GM23338 (cell line): ENCODE measurements around the gene FRMD4A. TPM values are rescaled to one million over a fixed set of nuclear protein-coding genes. Genes with fewer than 3 reads are reported as not detected.

Experiments
- ATAC-seq: fragments of 200-7000 bp; cut with Tn5 transposase; 3 replicates; pipeline ENCODE4 v1.9.1; 2020
- DNase-seq: peaks from one replicate; pipeline ENCODE4 v3.0.0-alpha.2; 2015; ENCODE audit warnings: low spot score
- H2AFZ ChIP-seq: fragments of 200-600 bp; sonication (generic); 2 replicates; pipeline ENCODE4 v1.8.0; 2016; ENCODE audit warnings: antibody characterized with exemption, mild to moderate bottlenecking, moderate library complexity
- H3F3A ChIP-seq: fragments of 200-600 bp; sonication (generic); replicated peaks from 2 replicates; pipeline ENCODE4 v1.8.0; 2017; ENCODE audit warnings: antibody characterized with exemption, mixed run types, low read depth
- H3K27ac ChIP-seq: fragments of 200-600 bp; sonication (generic); 2 replicates; pipeline ENCODE4 v1.6.1; 2016; ENCODE audit warnings: low read depth
- H3K27me3 ChIP-seq: fragments of 200-600 bp; sonication (generic); 2 replicates; pipeline ENCODE4 v1.8.0; 2016; ENCODE audit warnings: mild to moderate bottlenecking, mixed run types, moderate library complexity; ENCODE audit not compliant: insufficient read depth
- H3K36me3 ChIP-seq: fragments of 200-600 bp; sonication (generic); 2 replicates; pipeline ENCODE4 v1.8.0; 2016; ENCODE audit warnings: mild to moderate bottlenecking; ENCODE audit not compliant: insufficient read depth
- H3K4me1 ChIP-seq: fragments of 200-600 bp; sonication (generic); 2 replicates; pipeline ENCODE4 v1.8.0; 2016; ENCODE audit warnings: mild to moderate bottlenecking, moderate library complexity; ENCODE audit not compliant: insufficient read depth
- H3K4me2 ChIP-seq: fragments of 200-600 bp; sonication (generic); 2 replicates; pipeline ENCODE4 v1.7.1; 2017; ENCODE audit warnings: mixed run types
- H3K4me3 ChIP-seq: fragments of 200-600 bp; sonication (generic); 2 replicates; pipeline ENCODE4 v1.6.1; 2016; ENCODE audit warnings: mixed run types
- H3K79me2 ChIP-seq: fragments of 200-600 bp; sonication (generic); replicated peaks from 2 replicates; pipeline ENCODE4 v1.8.0; 2017; ENCODE audit warnings: mild to moderate bottlenecking; ENCODE audit not compliant: insufficient read depth
- H3K9me2 ChIP-seq: fragments of 200-600 bp; sonication (generic); 2 replicates; pipeline ENCODE4 v1.8.0; 2017; ENCODE audit not compliant: insufficient read depth
- H4K20me1 ChIP-seq: fragments of 200-600 bp; sonication (generic); replicated peaks from 2 replicates; pipeline ENCODE4 v1.8.0; 2017; ENCODE audit warnings: mild to moderate bottlenecking; ENCODE audit not compliant: insufficient read depth
- H3K27ac Mint-ChIP-seq: 2 replicates; pipeline ENCODE4 v1.8.0; 2020; ENCODE audit warnings: inconsistent platforms, mild to moderate bottlenecking, moderate library complexity, mixed read lengths
- H3K27me3 Mint-ChIP-seq: 3 replicates; pipeline ENCODE4 v1.8.0; 2022; ENCODE audit warnings: low read depth, mild to moderate bottlenecking, moderate library complexity, mixed read lengths, inconsistent platforms; ENCODE audit not compliant: insufficient read depth, poor library complexity
- H3K36me3 Mint-ChIP-seq: 3 replicates; pipeline ENCODE4 v1.8.0; 2021; ENCODE audit warnings: low read depth, mild to moderate bottlenecking, inconsistent platforms, moderate library complexity, mixed read lengths
- H3K4me1 Mint-ChIP-seq: 3 replicates; pipeline ENCODE4 v1.8.0; 2020; ENCODE audit warnings: mild to moderate bottlenecking, inconsistent platforms, mixed read lengths
- H3K4me3 Mint-ChIP-seq: 3 replicates; pipeline ENCODE4 v1.8.0; 2021; ENCODE audit warnings: moderate library complexity, mild to moderate bottlenecking, inconsistent platforms, mixed read lengths
- H3K9me3 Mint-ChIP-seq: 3 replicates; pipeline ENCODE4 v1.8.0; 2020; ENCODE audit warnings: moderate library complexity, mild to moderate bottlenecking, inconsistent platforms, mixed read lengths
- CREB1 ChIP-seq: fragments of 250-450 bp; sonication (Bioruptor Pico); IDR thresholded peaks from 2 replicates; pipeline ENCODE4 v1.5.0; 2020; ENCODE audit warnings: low read depth, mild to moderate bottlenecking, moderate library complexity
- CTCF ChIP-seq, 2 experiments: fragments of 200-600 bp in 1 of 2; sonication (generic) in 1 of 2; conservative IDR thresholded peaks; 2 replicates each; pipeline versions ENCODE4 v1.5.1 to v1.6.1; 2016 to 2017; ENCODE audit warnings: antibody characterized with exemption in 2 of 2, low read depth in 2 of 2, mild to moderate bottlenecking in 2 of 2, moderate library complexity in 1 of 2
- EZH2 ChIP-seq: fragments of 200-600 bp; sonication (generic); IDR thresholded peaks from one replicate; pipeline ENCODE4 v1.8.0; 2017; ENCODE audit warnings: antibody characterized with exemption, mild to moderate bottlenecking, low read depth; ENCODE audit not compliant: unreplicated experiment
- EZH2phosphoT487 ChIP-seq: fragments of 200-600 bp; sonication (generic); IDR thresholded peaks from one replicate; pipeline ENCODE4 v1.8.1; 2018; ENCODE audit warnings: antibody characterized with exemption; ENCODE audit not compliant: unreplicated experiment
- JUNB ChIP-seq: IDR thresholded peaks from one replicate; pipeline ENCODE4 v1.6.1; 2016; ENCODE audit warnings: antibody characterized with exemption; ENCODE audit not compliant: unreplicated experiment
- NANOG ChIP-seq: IDR thresholded peaks from 2 replicates; pipeline ENCODE4 v1.6.1; 2016; ENCODE audit warnings: antibody characterized with exemption, borderline replicate concordance
- REST ChIP-seq: IDR thresholded peaks from one replicate; pipeline ENCODE4 v1.6.1; 2018; ENCODE audit warnings: antibody characterized with exemption; ENCODE audit not compliant: unreplicated experiment
- ZNF114 ChIP-seq: fragments of 250-450 bp; sonication (Bioruptor Pico); IDR thresholded peaks from 2 replicates; pipeline ENCODE4 v1.5.0; 2020; ENCODE audit warnings: mild to moderate bottlenecking, moderate library complexity
- polyA plus RNA-seq: library from polyadenylated mRNA; unstranded; fragments of >200 nt; fragmentation: Nextera tagmentation; extraction: Ambion mirVana; gene quantifications from 2 replicates; pipeline ENCODE4 v1.2.1, GENCODE V29; 2016
- total RNA-seq: library from RNA; depleted of rRNA; stranded (reverse); fragments of >200 nt; shearing (Covaris generic); gene quantifications from 2 replicates; pipeline ENCODE4 v1.2.3, GENCODE V29; 2014
- TF ChIP-seq, protein P1 (sequence below): fragments of 250-450 bp; sonication (Bioruptor Pico); IDR thresholded peaks from 2 replicates; pipeline ENCODE4 v1.5.0; 2020; ENCODE audit warnings: mild to moderate bottlenecking, moderate library complexity
- TF ChIP-seq, protein P2 (sequence below): IDR thresholded peaks from 2 replicates; pipeline ENCODE4 v1.6.1; 2016; ENCODE audit warnings: antibody characterized with exemption

FRMD4A gene
- total and polyA plus RNA-seq, 2 experiments from 2014 or later = 14.0 to 20.1 TPM

GRCh38 chr10:13953371-13953770 is 377.4 kb downstream of the FRMD4A start:
- DNase-seq = no peak
- peaks cover 14% of the 10 kb centered on the region for H3K4me1 Mint-ChIP-seq

More at GRCh38 chr10:13953371-13953770, 377.4 kb downstream of the FRMD4A start:
- H3K27ac ChIP-seq = no peak overlapping the region
- H3K9me2 ChIP-seq = 0 out of 2 replicates have a peak, but pooled peaks cover 5% of the 10 kb centered on the region
- no peak overlapping the region for H3K4me3 ChIP-seq
- no peaks in the 10 kb centered on the region for H3K27me3 ChIP-seq
- no peak overlapping the region for H3K27ac Mint-ChIP-seq
- H3K79me2 ChIP-seq = no peaks in the 10 kb centered on the region
- H3K4me3 Mint-ChIP-seq = no peak overlapping the region
- H3K36me3 ChIP-seq = no peaks in the 10 kb centered on the region
- ATAC-seq = no peak
- no peak overlapping the region for H2AFZ ChIP-seq
- H3K27me3 Mint-ChIP-seq = no peaks in the 10 kb centered on the region
- no peaks in the 10 kb centered on the region for H4K20me1 ChIP-seq
- H3K36me3 Mint-ChIP-seq = peaks cover 4% of the 10 kb centered on the region; the same call in 1 of the 3 replicates
- TF ChIP-seq CTCF (conservative IDR thresholded peaks at IDR 0.05; ENCODE audit: low read depth in 2 of 2) = no peak
- TF ChIP-seq REST = no peak
- TF ChIP-seq EZH2 = no peak
- TF ChIP-seq, protein P1, sequence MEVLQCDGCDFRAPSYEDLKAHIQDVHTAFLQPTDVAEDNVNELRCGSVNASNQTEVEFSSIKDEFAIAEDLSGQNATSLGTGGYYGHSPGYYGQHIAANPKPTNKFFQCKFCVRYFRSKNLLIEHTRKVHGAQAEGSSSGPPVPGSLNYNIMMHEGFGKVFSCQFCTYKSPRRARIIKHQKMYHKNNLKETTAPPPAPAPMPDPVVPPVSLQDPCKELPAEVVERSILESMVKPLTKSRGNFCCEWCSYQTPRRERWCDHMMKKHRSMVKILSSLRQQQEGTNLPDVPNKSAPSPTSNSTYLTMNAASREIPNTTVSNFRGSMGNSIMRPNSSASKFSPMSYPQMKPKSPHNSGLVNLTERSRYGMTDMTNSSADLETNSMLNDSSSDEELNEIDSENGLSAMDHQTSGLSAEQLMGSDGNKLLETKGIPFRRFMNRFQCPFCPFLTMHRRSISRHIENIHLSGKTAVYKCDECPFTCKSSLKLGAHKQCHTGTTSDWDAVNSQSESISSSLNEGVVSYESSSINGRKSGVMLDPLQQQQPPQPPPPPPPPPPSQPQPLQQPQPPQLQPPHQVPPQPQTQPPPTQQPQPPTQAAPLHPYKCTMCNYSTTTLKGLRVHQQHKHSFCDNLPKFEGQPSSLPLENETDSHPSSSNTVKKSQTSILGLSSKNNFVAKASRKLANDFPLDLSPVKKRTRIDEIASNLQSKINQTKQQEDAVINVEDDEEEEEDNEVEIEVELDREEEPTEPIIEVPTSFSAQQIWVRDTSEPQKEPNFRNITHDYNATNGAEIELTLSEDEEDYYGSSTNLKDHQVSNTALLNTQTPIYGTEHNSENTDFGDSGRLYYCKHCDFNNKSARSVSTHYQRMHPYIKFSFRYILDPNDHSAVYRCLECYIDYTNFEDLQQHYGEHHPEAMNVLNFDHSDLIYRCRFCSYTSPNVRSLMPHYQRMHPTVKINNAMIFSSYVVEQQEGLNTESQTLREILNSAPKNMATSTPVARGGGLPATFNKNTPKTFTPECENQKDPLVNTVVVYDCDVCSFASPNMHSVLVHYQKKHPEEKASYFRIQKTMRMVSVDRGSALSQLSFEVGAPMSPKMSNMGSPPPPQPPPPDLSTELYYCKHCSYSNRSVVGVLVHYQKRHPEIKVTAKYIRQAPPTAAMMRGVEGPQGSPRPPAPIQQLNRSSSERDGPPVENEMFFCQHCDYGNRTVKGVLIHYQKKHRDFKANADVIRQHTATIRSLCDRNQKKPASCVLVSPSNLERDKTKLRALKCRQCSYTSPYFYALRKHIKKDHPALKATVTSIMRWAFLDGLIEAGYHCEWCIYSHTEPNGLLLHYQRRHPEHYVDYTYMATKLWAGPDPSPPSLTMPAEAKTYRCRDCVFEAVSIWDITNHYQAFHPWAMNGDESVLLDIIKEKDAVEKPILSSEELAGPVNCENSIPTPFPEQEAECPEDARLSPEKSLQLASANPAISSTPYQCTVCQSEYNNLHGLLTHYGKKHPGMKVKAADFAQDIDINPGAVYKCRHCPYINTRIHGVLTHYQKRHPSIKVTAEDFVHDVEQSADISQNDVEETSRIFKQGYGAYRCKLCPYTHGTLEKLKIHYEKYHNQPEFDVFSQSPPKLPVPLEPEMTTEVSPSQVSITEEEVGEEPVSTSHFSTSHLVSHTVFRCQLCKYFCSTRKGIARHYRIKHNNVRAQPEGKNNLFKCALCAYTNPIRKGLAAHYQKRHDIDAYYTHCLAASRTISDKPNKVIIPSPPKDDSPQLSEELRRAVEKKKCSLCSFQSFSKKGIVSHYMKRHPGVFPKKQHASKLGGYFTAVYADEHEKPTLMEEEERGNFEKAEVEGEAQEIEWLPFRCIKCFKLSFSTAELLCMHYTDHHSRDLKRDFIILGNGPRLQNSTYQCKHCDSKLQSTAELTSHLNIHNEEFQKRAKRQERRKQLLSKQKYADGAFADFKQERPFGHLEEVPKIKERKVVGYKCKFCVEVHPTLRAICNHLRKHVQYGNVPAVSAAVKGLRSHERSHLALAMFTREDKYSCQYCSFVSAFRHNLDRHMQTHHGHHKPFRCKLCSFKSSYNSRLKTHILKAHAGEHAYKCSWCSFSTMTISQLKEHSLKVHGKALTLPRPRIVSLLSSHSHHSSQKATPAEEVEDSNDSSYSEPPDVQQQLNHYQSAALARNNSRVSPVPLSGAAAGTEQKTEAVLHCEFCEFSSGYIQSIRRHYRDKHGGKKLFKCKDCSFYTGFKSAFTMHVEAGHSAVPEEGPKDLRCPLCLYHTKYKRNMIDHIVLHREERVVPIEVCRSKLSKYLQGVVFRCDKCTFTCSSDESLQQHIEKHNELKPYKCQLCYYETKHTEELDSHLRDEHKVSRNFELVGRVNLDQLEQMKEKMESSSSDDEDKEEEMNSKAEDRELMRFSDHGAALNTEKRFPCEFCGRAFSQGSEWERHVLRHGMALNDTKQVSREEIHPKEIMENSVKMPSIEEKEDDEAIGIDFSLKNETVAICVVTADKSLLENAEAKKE (CRISPR knock-in tag) = no peak
- no peak for TF ChIP-seq NANOG
- no peak for TF ChIP-seq EZH2phosphoT487
- TF ChIP-seq, protein P2, sequence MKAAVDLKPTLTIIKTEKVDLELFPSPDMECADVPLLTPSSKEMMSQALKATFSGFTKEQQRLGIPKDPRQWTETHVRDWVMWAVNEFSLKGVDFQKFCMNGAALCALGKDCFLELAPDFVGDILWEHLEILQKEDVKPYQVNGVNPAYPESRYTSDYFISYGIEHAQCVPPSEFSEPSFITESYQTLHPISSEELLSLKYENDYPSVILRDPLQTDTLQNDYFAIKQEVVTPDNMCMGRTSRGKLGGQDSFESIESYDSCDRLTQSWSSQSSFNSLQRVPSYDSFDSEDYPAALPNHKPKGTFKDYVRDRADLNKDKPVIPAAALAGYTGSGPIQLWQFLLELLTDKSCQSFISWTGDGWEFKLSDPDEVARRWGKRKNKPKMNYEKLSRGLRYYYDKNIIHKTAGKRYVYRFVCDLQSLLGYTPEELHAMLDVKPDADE = no peak
- TF ChIP-seq ZNF114 (CRISPR knock-in tag) = no peak
- no peak for TF ChIP-seq CREB1 (CRISPR knock-in tag)
- no peak for TF ChIP-seq JUNB
- H3K4me2 ChIP-seq = no peak overlapping the region
- peaks cover 4% of the 10 kb centered on the region; the same call in 2 of the 3 replicates for H3K9me3 Mint-ChIP-seq
- no peaks in the 10 kb centered on the region for H3F3A ChIP-seq
- H3K4me1 ChIP-seq = 0 out of 2 replicates have a peak, but pooled peaks cover 3% of the 10 kb centered on the region
